IMR-90 (cell line): ENCODE measurements around the gene WNT2B. TPM values are rescaled to one million over a fixed set of nuclear protein-coding genes. Genes with fewer than 3 reads are reported as not detected.
A peak's percentile ranks its signal among the peaks of the same experiment; 100 is the strongest.

ENCODE experiments used
- ATAC-seq: fragments of 200-7000 bp; cut with Tn5 transposase; 2 replicates; pipeline ENCODE4 v1.9.1; 2020; ENCODE audit warnings: low read depth, mild to moderate bottlenecking, moderate library complexity
- BruUV-seq: library from RNA; stranded (reverse); fragments of 400-500 nt; replicated peaks from 2 replicates; lab custom pipeline; 2021; lab: Mats Ljungman, UMichigan
- CTCF ChIA-PET: fragments of 300-600 bp; formaldehyde crosslinking; extraction: SDS; loops from one replicate; lab custom pipeline; 2021; ENCODE audit warnings: antibody characterized with exemption; lab: Yijun Ruan, JAX
- POLR2A ChIA-PET: fragments of 300-600 bp; sonication (Branson Sonifier 250); formaldehyde crosslinking; loops from one replicate; lab custom pipeline; 2022; ENCODE audit warnings: antibody characterized with exemption; ENCODE audit not compliant: unreplicated experiment; lab: Charles Lee
- DNase-seq: peaks from one replicate; pipeline ENCODE4 v3.0.0; 2013
- H2AFZ ChIP-seq: replicated peaks from 2 replicates; pipeline ENCODE3; 2013; ENCODE audit warnings: low read length, mild to moderate bottlenecking; ENCODE audit not compliant: poor library complexity
- H2AK5ac ChIP-seq: 2 replicates; pipeline ENCODE4 v1.6.1; 2013; ENCODE audit warnings: low read depth, low read length, inconsistent platforms
- H2AK9ac ChIP-seq: replicated peaks from 2 replicates; pipeline ENCODE3; 2013; ENCODE audit warnings: mild to moderate bottlenecking, low read depth, low read length, moderate library complexity; ENCODE audit not compliant: poor library complexity
- H2BK120ac ChIP-seq: 2 replicates; pipeline ENCODE4 v1.6.1; 2013; ENCODE audit warnings: low read depth, low read length, inconsistent platforms
- H2BK15ac ChIP-seq: 3 replicates; pipeline ENCODE4 v1.6.1; 2013; ENCODE audit warnings: low read depth, low read length, inconsistent platforms
- H2BK20ac ChIP-seq: 2 replicates; pipeline ENCODE4 v1.6.1; 2013; ENCODE audit warnings: low read depth, mild to moderate bottlenecking, inconsistent platforms, low read length, moderate library complexity
- H2BK5ac ChIP-seq: 2 replicates; pipeline ENCODE4 v1.6.1; 2013; ENCODE audit warnings: mild to moderate bottlenecking, low read depth, low read length, inconsistent platforms; ENCODE audit not compliant: poor library complexity, severe bottlenecking
- H3K14ac ChIP-seq: replicated peaks from 2 replicates; pipeline ENCODE4 v1.6.1; 2013; ENCODE audit warnings: low read depth, low read length, inconsistent platforms
- H3K18ac ChIP-seq: 2 replicates; pipeline ENCODE4 v1.6.1; 2013; ENCODE audit warnings: low read depth, low read length, control low read depth
- H3K23ac ChIP-seq: 2 replicates; pipeline ENCODE4 v1.6.1; 2013; ENCODE audit warnings: low read depth, low read length, inconsistent platforms
- H3K27ac ChIP-seq: 2 replicates; pipeline ENCODE4 v1.5.1; 2013; ENCODE audit warnings: mild to moderate bottlenecking, control low read depth, low read length; ENCODE audit not compliant: insufficient read depth
- H3K27me3 ChIP-seq: 2 replicates; pipeline ENCODE4 v1.6.1; 2013; ENCODE audit warnings: low read length; ENCODE audit not compliant: control insufficient read depth, insufficient read depth
- H3K36me3 ChIP-seq: 2 replicates; pipeline ENCODE4 v1.6.1; 2013; ENCODE audit warnings: low read length, mixed read lengths; ENCODE audit not compliant: control insufficient read depth, insufficient read depth
- H3K4ac ChIP-seq: 2 replicates; pipeline ENCODE4 v1.6.1; 2013; ENCODE audit warnings: low read depth, low read length, inconsistent platforms
- H3K4me1 ChIP-seq: 2 replicates; pipeline ENCODE4 v1.6.1; 2013; ENCODE audit warnings: low read length, mixed read lengths; ENCODE audit not compliant: control insufficient read depth, insufficient read depth
- H3K4me2 ChIP-seq: 2 replicates; pipeline ENCODE4 v1.6.1; 2013; ENCODE audit warnings: low read depth, mild to moderate bottlenecking, control low read depth, low read length, moderate library complexity
- H3K4me3 ChIP-seq: 2 replicates; pipeline ENCODE4 v1.5.1; 2013; ENCODE audit warnings: low read depth, mild to moderate bottlenecking, control low read depth, low read length, moderate library complexity; ENCODE audit not compliant: insufficient read depth
- H3K56ac ChIP-seq: 2 replicates; pipeline ENCODE4 v1.6.1; 2013; ENCODE audit warnings: low read length, inconsistent platforms; ENCODE audit not compliant: insufficient read depth; ENCODE audit errors: extremely low read depth
- H3K79me1 ChIP-seq, 2 experiments: 2 replicates each; pipeline ENCODE4 v1.6.1; 2013; ENCODE audit warnings: low read length in 2 of 2, inconsistent platforms in 1 of 2, low read depth in 1 of 2
- H3K9ac ChIP-seq: 2 replicates; pipeline ENCODE4 v1.6.1; 2013; ENCODE audit warnings: low read depth, low read length, control low read depth
- H3K9me1 ChIP-seq: 2 replicates; pipeline ENCODE4 v1.6.1; 2013; ENCODE audit warnings: low read length, inconsistent platforms; ENCODE audit not compliant: insufficient read depth
- H3K9me3 ChIP-seq: 2 replicates; pipeline ENCODE4 v1.6.1; 2013; ENCODE audit warnings: low read length; ENCODE audit not compliant: control insufficient read depth, insufficient read depth
- H4K20me1 ChIP-seq: 2 replicates; pipeline ENCODE4 v1.6.1; 2013; ENCODE audit warnings: low read length, inconsistent platforms; ENCODE audit not compliant: insufficient read depth
- H4K5ac ChIP-seq: 2 replicates; pipeline ENCODE4 v1.6.1; 2013; ENCODE audit warnings: mild to moderate bottlenecking, low read depth, low read length, control low read depth
- H4K8ac ChIP-seq, 2 experiments: 2 replicates each; pipeline ENCODE4 v1.6.1; 2013; ENCODE audit warnings: low read depth in 2 of 2, low read length in 2 of 2, control low read depth in 1 of 2, inconsistent platforms in 1 of 2
- H4K91ac ChIP-seq: 2 replicates; pipeline ENCODE4 v1.6.1; 2013; ENCODE audit warnings: low read depth, low read length, inconsistent platforms; ENCODE audit not compliant: insufficient read depth
- BHLHE40 ChIP-seq: fragments of 150-350 bp; IDR thresholded peaks from 2 replicates; pipeline ENCODE4 v1.6.1; 2016; ENCODE audit warnings: mild to moderate bottlenecking, low read depth, low read length
- CHD1 ChIP-seq: IDR thresholded peaks from 2 replicates; pipeline ENCODE4 v1.6.1; 2012; ENCODE audit warnings: low read depth, low read length, improper control_type of control experiment
- FOS ChIP-seq: fragments of 150-350 bp; IDR thresholded peaks from 2 replicates; pipeline ENCODE4 v1.6.1; 2016; ENCODE audit warnings: low read depth, low read length
- MAZ ChIP-seq: IDR thresholded peaks from 2 replicates; pipeline ENCODE4 v1.6.1; 2012; ENCODE audit warnings: low read depth, mild to moderate bottlenecking, low read length, improper control_type of control experiment, moderate library complexity, borderline replicate concordance
- MXI1 ChIP-seq: IDR thresholded peaks from 2 replicates; pipeline ENCODE4 v1.6.1; 2012; ENCODE audit warnings: low read depth, mild to moderate bottlenecking, low read length, moderate library complexity, borderline replicate concordance
- NFE2L2 ChIP-seq: fragments of 150-350 bp; IDR thresholded peaks from 2 replicates; pipeline ENCODE4 v1.6.1; 2016; ENCODE audit warnings: low read depth, mild to moderate bottlenecking, low read length
- POLR2A ChIP-seq: IDR thresholded peaks from 2 replicates; pipeline ENCODE4 v1.6.1; 2012; ENCODE audit warnings: mild to moderate bottlenecking, low read depth, low read length
- RAD21 ChIP-seq: IDR thresholded peaks from 2 replicates; pipeline ENCODE4 v1.6.1; 2012; ENCODE audit warnings: low read length, improper control_type of control experiment
- RCOR1 ChIP-seq: IDR thresholded peaks from 2 replicates; pipeline ENCODE4 v1.6.1; 2012; ENCODE audit warnings: mild to moderate bottlenecking, low read length, improper control_type of control experiment; ENCODE audit not compliant: insufficient replicate concordance
- RFX5 ChIP-seq: IDR thresholded peaks from 2 replicates; pipeline ENCODE4 v1.8.0; 2012; ENCODE audit warnings: low read depth, mild to moderate bottlenecking, low read length, moderate library complexity
- SMC3 ChIP-seq: fragments of 150-350 bp; IDR thresholded peaks from 2 replicates; pipeline ENCODE4 v1.6.1; 2016; ENCODE audit warnings: low read depth, mild to moderate bottlenecking, antibody characterized with exemption, low read length, moderate library complexity
- WGBS, 2 experiments: methylation state at CpG; one replicate each; pipeline versions ENCODE4 v1.1.5 to v1.1.7; 2013; ENCODE audit warnings: missing lambda C conversion rate in 2 of 2; ENCODE audit not compliant: insufficient read length in 1 of 2; ENCODE audit errors: extremely low coverage in 2 of 2; 5-methylcytosine and 5-hydroxymethylcytosine counted together
- dilution Hi-C: fragments of 300-500 bp; cut with HindIII; formaldehyde crosslinking; loops from one replicate; pipeline ENCODE4 v1.14.3; 2018; ENCODE audit warnings: low sequenced_read_pairs; ENCODE audit not compliant: unreplicated experiment
- in situ Hi-C: fragments of 300-500 bp; cut with MboI; formaldehyde crosslinking; loops from 3 replicates; pipeline ENCODE4 v1.14.3; 2019; ENCODE audit warnings: low sequenced_read_pairs, inconsistent platforms, mixed read lengths
- intact Hi-C: fragments of 100-400 bp; cut with micrococcal nuclease; formaldehyde crosslinking; loops from 2 replicates; pipeline ENCODE4 v1.10.0; 2022
- polyA plus RNA-seq, 3 experiments: library from polyadenylated mRNA; depleted of rRNA; stranded (reverse); fragments of >200 nt; gene quantifications; 2 replicates each; pipeline ENCODE4 v1.2.3, GENCODE V29; 2012; ENCODE audit warnings: low replicate concordance in 1 of 3
- total RNA-seq: library from RNA; depleted of rRNA; stranded (reverse); fragments of >200 nt; gene quantifications from 2 replicates; pipeline ENCODE4 v1.2.3, GENCODE V29; 2012
- TF ChIP-seq, protein P1 (sequence below): fragments of 150-350 bp; IDR thresholded peaks from 2 replicates; pipeline ENCODE4 v1.6.1; 2016; ENCODE audit warnings: low read depth, mild to moderate bottlenecking, low read length, moderate library complexity, borderline replicate concordance
- TF ChIP-seq, protein P2 (sequence below): fragments of 150-350 bp; IDR thresholded peaks from 2 replicates; pipeline ENCODE4 v1.6.1; 2017; ENCODE audit warnings: mild to moderate bottlenecking, antibody characterized with exemption, low read length, low read depth

WNT2B gene
- total and polyA plus RNA-seq, 2 of the 4 experiments (the other 2 are of a cell fraction) = 0.50 to 0.54 TPM

DNA sequence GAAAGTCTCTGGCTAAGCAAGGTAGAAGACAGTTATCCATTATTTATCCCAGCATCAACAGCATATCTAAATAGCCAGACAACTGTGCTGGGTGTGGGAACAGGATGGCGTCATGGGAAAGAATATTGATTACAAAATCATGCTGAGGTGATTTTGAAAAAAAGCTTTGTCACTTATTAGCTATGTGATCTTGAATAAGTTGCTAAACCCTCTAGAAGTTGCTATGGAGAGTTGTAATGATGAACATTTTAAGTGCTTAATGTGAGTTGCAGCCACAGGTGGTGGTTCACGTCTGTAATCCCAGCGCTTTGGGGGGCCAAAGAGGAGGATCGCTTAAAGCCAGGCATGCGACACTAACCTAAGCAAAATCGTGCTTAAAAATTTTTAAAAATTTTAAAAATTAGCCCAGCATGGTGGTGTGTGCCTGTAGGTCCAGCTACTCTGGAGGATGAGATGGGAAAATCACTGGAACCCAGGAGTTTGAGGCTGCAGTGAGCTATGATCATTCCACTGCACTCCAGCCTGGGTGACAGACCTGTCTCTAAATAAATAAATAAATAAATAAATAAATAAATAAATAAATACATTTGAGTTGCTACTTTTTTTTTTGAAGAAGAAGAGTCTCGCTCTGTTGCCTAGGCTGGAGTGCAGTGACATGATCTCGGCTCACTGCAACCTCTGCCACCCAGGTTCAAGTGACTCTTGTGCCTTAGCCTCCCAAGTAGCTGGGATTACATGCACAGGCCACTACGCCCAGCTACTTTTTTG lies 33.6 kb downstream of the WNT2B start:
- H2AK5ac ChIP-seq = peak overlapping the region; percentile 67; the same call in 1 of the 2 replicates
- H3K9me3 ChIP-seq = no peaks in the 10 kb centered on the region
- H3K4ac ChIP-seq = peak overlapping the region; percentile 94
- dilution Hi-C loops (no loop called here), in situ Hi-C loops (no loop called here), intact Hi-C loops (loop anchor here (5.0 kb wide), 1 partner anchor 35 kb away; no protein-coding TSS in a partner anchor)
- H3K14ac ChIP-seq = 0 out of 2 replicates have a peak overlapping the region, but pooled peaks have one; percentile 41
- no TSS peak for BruUV-seq
- no peak overlapping the region for H2BK5ac ChIP-seq
- ChIA-PET CTCF (no interaction called here), POLR2A (no interaction called here)
- peaks cover 5% of the 10 kb centered on the region; the same call in 1 of the 2 replicates for H3K4me1 ChIP-seq
- peak overlapping the region; percentile 96 for H2BK120ac ChIP-seq
- no peaks in the 10 kb centered on the region for H4K20me1 ChIP-seq
- H3K56ac ChIP-seq = no peak overlapping the region
- 100% methylated on average over 2 of the region's 9 CpGs; no CpG with 5 or more reads in 1 of the 2 experiments for WGBS, 2 experiments
- H3K23ac ChIP-seq = no peak overlapping the region
- H3K27ac ChIP-seq = no peak overlapping the region
- DNase-seq (no peak), ATAC-seq (no peak)
- H3K36me3 ChIP-seq = peaks cover 4% of the 10 kb centered on the region
- no peaks in the 10 kb centered on the region for H3K27me3 ChIP-seq
- peak overlapping the region; percentile 86; the same call in 2 of the 3 replicates for H2BK15ac ChIP-seq
- H4K91ac ChIP-seq = peak overlapping the region; percentile 23
- peak overlapping the region; percentile 91; the same call in 1 of the 2 replicates for H2BK20ac ChIP-seq
- H3K4me3 ChIP-seq = no peak overlapping the region
- peak overlapping the region; percentile 16 to 37; a peak in 1 of 4 replicates for H4K8ac ChIP-seq
- no peak overlapping the region for H3K9ac ChIP-seq
- TF ChIP-seq BHLHE40 (no peak), NFE2L2 (no peak), RFX5 (no peak), SMC3 (no peak), FOS (no peak), CHD1 (no peak), RCOR1 (no peak), RAD21 (no peak), MAZ (no peak), MXI1 (no peak), POLR2A (no peak)
- TF ChIP-seq, protein P1, sequence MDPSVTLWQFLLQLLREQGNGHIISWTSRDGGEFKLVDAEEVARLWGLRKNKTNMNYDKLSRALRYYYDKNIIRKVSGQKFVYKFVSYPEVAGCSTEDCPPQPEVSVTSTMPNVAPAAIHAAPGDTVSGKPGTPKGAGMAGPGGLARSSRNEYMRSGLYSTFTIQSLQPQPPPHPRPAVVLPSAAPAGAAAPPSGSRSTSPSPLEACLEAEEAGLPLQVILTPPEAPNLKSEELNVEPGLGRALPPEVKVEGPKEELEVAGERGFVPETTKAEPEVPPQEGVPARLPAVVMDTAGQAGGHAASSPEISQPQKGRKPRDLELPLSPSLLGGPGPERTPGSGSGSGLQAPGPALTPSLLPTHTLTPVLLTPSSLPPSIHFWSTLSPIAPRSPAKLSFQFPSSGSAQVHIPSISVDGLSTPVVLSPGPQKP = no peak
- TF ChIP-seq, protein P2, sequence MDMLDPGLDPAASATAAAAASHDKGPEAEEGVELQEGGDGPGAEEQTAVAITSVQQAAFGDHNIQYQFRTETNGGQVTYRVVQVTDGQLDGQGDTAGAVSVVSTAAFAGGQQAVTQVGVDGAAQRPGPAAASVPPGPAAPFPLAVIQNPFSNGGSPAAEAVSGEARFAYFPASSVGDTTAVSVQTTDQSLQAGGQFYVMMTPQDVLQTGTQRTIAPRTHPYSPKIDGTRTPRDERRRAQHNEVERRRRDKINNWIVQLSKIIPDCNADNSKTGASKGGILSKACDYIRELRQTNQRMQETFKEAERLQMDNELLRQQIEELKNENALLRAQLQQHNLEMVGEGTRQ = no peak
- no peak overlapping the region for H3K4me2 ChIP-seq
- peaks cover 11% of the 10 kb centered on the region for H3K9me1 ChIP-seq
- H3K18ac ChIP-seq = no peak overlapping the region
- peaks cover 0 to 7% of the 10 kb centered on the region in 2 experiments; a peak in 2 of 4 replicates for H3K79me1 ChIP-seq
- H2AK9ac ChIP-seq = no peak overlapping the region
- H2AFZ ChIP-seq = no peak overlapping the region
- H4K5ac ChIP-seq = no peak overlapping the region
